ENCODE results near the gene POMGNT2. TPM values are rescaled to one million over a fixed set of nuclear protein-coding genes. Genes with fewer than 3 reads are reported as not detected.
"Not testable (repeated sequence)": the region's sequence is repeated elsewhere in the genome, so short reads cannot be mapped to it uniquely, and the experiment has no call there.

The POMGNT2 gene
- total RNA-seq, 4 donors from 2014 or later, result 16.5 to 27.6 (median 23.5) TPM

- TF ChIP-seq POLR2A (IDR thresholded peaks at IDR 0.05) (no peak), CTCF (IDR thresholded peaks at IDR 0.05) (no peak)
- H3K4me3 ChIP-seq (ENCODE audit: low read depth, poor library complexity, severe bottlenecking), result no peak overlapping the region
- intact Hi-C loops (cut with DNase I; ENCODE audit: low total_unique reads), result no loop called here
- WGBS, 2 donors, result 72 to 78% methylated on average over 4 of the region's 4 CpGs
- DNase-seq (ENCODE audit: low spot score in 2 of 2), result no peak
Observed at GRCh38 chr3:43074482-43074881, 31.4 kb downstream of the POMGNT2 start.

- WGBS, 2 donors, result 83 to 85% methylated on average over 5 of the region's 5 CpGs
- TF ChIP-seq POLR2A (IDR thresholded peaks at IDR 0.05) (no peak), CTCF (IDR thresholded peaks at IDR 0.05) (no peak)
- DNase-seq (ENCODE audit: low spot score in 2 of 2), result peak in 1 of 2 donors; percentile 59
- intact Hi-C loops (cut with DNase I; ENCODE audit: low total_unique reads), result no loop called here
- H3K4me3 ChIP-seq (ENCODE audit: low read depth, poor library complexity, severe bottlenecking), result no peak overlapping the region
Observed at GRCh38 chr3:43073836-43074220, 32.1 kb downstream of the POMGNT2 start.

- no peak overlapping the region for H3K4me3 ChIP-seq (ENCODE audit: low read depth, poor library complexity, severe bottlenecking)
- peak in 1 of 2 donors; percentile 21 for DNase-seq (ENCODE audit: low spot score in 2 of 2)
- no peak for TF ChIP-seq POLR2A (IDR thresholded peaks at IDR 0.05)
- TF ChIP-seq CTCF (IDR thresholded peaks at IDR 0.05), result no peak
- 86 to 89% methylated on average over 7 of the region's 7 CpGs for WGBS, 2 donors
- intact Hi-C loops (cut with DNase I; ENCODE audit: low total_unique reads), result no loop called here
Observed at GRCh38 chr3:43073116-43073835, 32.6 kb downstream of the POMGNT2 start.

- TF ChIP-seq CTCF (IDR thresholded peaks at IDR 0.05), result no peak
- no peak for TF ChIP-seq POLR2A (IDR thresholded peaks at IDR 0.05)
Observed at GRCh38 chr3:43072361-43072760, 33.5 kb downstream of the POMGNT2 start.

GRCh38 chr3:43071313-43071893, 34.5 kb downstream of the POMGNT2 start:
- intact Hi-C loops (cut with DNase I; ENCODE audit: low total_unique reads), result no loop called here
- peak in 1 of 2 donors; percentile 63 for DNase-seq (ENCODE audit: low spot score in 2 of 2)
- WGBS, 2 donors, result 56 to 65% methylated on average over 7 of the region's 7 CpGs
- TF ChIP-seq POLR2A (IDR thresholded peaks at IDR 0.05), result no peak
- TF ChIP-seq CTCF (IDR thresholded peaks at IDR 0.05), result no peak
- H3K4me3 ChIP-seq (ENCODE audit: low read depth, poor library complexity, severe bottlenecking), result no peak overlapping the region

More at GRCh38 chr3:43072361-43072760, 33.5 kb downstream of the POMGNT2 start:
- no peak overlapping the region for H3K4me3 ChIP-seq (ENCODE audit: low read depth, poor library complexity, severe bottlenecking)
- WGBS, 2 donors, result 93 to 98% methylated on average over 4 of the region's 4 CpGs
- intact Hi-C loops (cut with DNase I; ENCODE audit: low total_unique reads), result no loop called here
- DNase-seq (ENCODE audit: low spot score in 2 of 2), result peak in 1 of 2 donors; percentile 18

- DNase-seq (ENCODE audit: low spot score in 2 of 2); intact Hi-C loops (cut with DNase I; ENCODE audit: low total_unique reads); H3K4me3 ChIP-seq (ENCODE audit: low read depth, poor library complexity, severe bottlenecking): not testable (repeated sequence)
- 96 to 97% methylated on average over 5 of the region's 5 CpGs for WGBS, 2 donors
Observed at GRCh38 chr3:43070670-43071069, 35.2 kb downstream of the POMGNT2 start.
